Type B pancreatic cell (in vitro differentiated cells): Measurements from ENCODE around the gene ERC2. TPM values are rescaled to one million over a fixed set of nuclear protein-coding genes. Genes with fewer than 3 reads are reported as not detected.

Experiments
- DNase-seq: peaks from one replicate; pipeline ENCODE4 v3.0.0; 2021; ENCODE audit warnings: mixed read lengths; ENCODE audit not compliant: unreplicated experiment; ENCODE audit errors: extremely low spot score
- H3K27ac Mint-ChIP-seq: 2 replicates; pipeline ENCODE4 v1.8.0; 2021; ENCODE audit warnings: mild to moderate bottlenecking, mixed read lengths
- H3K27me3 Mint-ChIP-seq: 2 replicates; pipeline ENCODE4 v1.8.0; 2021; ENCODE audit warnings: mixed read lengths
- H3K36me3 Mint-ChIP-seq: 2 replicates; pipeline ENCODE4 v1.8.0; 2021; ENCODE audit warnings: mixed read lengths
- H3K4me1 Mint-ChIP-seq: one replicate; pipeline ENCODE4 v1.8.0; 2021; ENCODE audit warnings: mixed read lengths; ENCODE audit not compliant: unreplicated experiment
- H3K4me3 Mint-ChIP-seq: 2 replicates; pipeline ENCODE4 v1.8.0; 2021; ENCODE audit warnings: mild to moderate bottlenecking, mixed read lengths
- H3K9me3 Mint-ChIP-seq: 2 replicates; pipeline ENCODE4 v1.8.0; 2021; ENCODE audit warnings: mixed read lengths
- CTCF ChIP-seq: fragments of 200-600 bp; sonication (generic); conservative IDR thresholded peaks from 2 replicates; pipeline ENCODE4 v1.5.0; 2021; ENCODE audit warnings: antibody characterized with exemption, mild to moderate bottlenecking
- total RNA-seq: library from RNA; stranded (reverse); gene quantifications from 2 replicates; pipeline ENCODE4 v1.2.1, GENCODE V29; 2021; ENCODE audit warnings: low replicate concordance

ERC2 gene
- total RNA-seq, 1 donor from 2014 or later, result 6.1 TPM

- Mint-ChIP-seq H3K9me3 (no peaks in the 10 kb centered on the region), H3K4me1 (peaks cover 47% of the 10 kb centered on the region), H3K36me3 (peaks cover 60% of the 10 kb centered on the region), H3K27ac (peak overlapping the region; percentile 44), H3K27me3 (peaks cover 24% of the 10 kb centered on the region), H3K4me3 (peak overlapping the region; percentile 72)
- no peak for TF ChIP-seq CTCF
- no peak for DNase-seq
Measured at GRCh38 chr3:55473788-55474187, 994.5 kb downstream of the ERC2 start.

GRCh38 chr3:55471522-55472280 lies 996.6 kb downstream of the ERC2 start:
- Mint-ChIP-seq H3K27me3 (peaks cover 17% of the 10 kb centered on the region), H3K27ac (no peak overlapping the region), H3K36me3 (peaks cover 51% of the 10 kb centered on the region), H3K4me1 (peaks cover 39% of the 10 kb centered on the region), H3K9me3 (no peaks in the 10 kb centered on the region), H3K4me3 (no peak overlapping the region)
- no peak for TF ChIP-seq CTCF
- DNase-seq, result no peak

GRCh38 chr3:55471084-55471483 lies 997.2 kb downstream of the ERC2 start:
- H3K36me3 Mint-ChIP-seq, result peaks cover 44% of the 10 kb centered on the region
- no peak for TF ChIP-seq CTCF
- no peak for DNase-seq
- H3K27ac Mint-ChIP-seq, result no peak overlapping the region
- peaks cover 32% of the 10 kb centered on the region for H3K4me1 Mint-ChIP-seq
- H3K4me3 Mint-ChIP-seq, result no peak overlapping the region
- H3K9me3 Mint-ChIP-seq, result no peaks in the 10 kb centered on the region
- peaks cover 15% of the 10 kb centered on the region for H3K27me3 Mint-ChIP-seq

GRCh38 chr3:55469957-55470526 lies 998.2 kb downstream of the ERC2 start:
- no peaks in the 10 kb centered on the region for H3K9me3 Mint-ChIP-seq
- no peak overlapping the region for H3K27ac Mint-ChIP-seq
- peaks cover 38% of the 10 kb centered on the region for H3K36me3 Mint-ChIP-seq
- TF ChIP-seq CTCF, result no peak
- H3K4me1 Mint-ChIP-seq, result peaks cover 24% of the 10 kb centered on the region
- no peak for DNase-seq
- peaks cover 7% of the 10 kb centered on the region for H3K27me3 Mint-ChIP-seq
- H3K4me3 Mint-ChIP-seq, result no peak overlapping the region

- no peaks in the 10 kb centered on the region for H3K27me3 Mint-ChIP-seq
- DNase-seq, result no peak
- H3K9me3 Mint-ChIP-seq, result no peaks in the 10 kb centered on the region
- H3K4me3 Mint-ChIP-seq, result no peak overlapping the region
- H3K4me1 Mint-ChIP-seq, result peaks cover 16% of the 10 kb centered on the region
- H3K36me3 Mint-ChIP-seq, result peaks cover 29% of the 10 kb centered on the region
- no peak overlapping the region for H3K27ac Mint-ChIP-seq
- TF ChIP-seq CTCF, result no peak
Measured at GRCh38 chr3:55468251-55468650, 1000.0 kb downstream of the ERC2 start.
